WTC11 (cell line): ENCODE data around the gene LPGAT1. TPM values are rescaled to one million over a fixed set of nuclear protein-coding genes. Genes with fewer than 3 reads are reported as not detected.

Experiments
- ATAC-seq: fragments of 200-7000 bp; cut with Tn5 transposase; 2 replicates; pipeline ENCODE4 v1.10.0; 2021; ENCODE audit warnings: mild to moderate bottlenecking, moderate library complexity
- CTCF ChIA-PET: fragments of 300-600 bp; sonication (Branson Sonifier 250); formaldehyde crosslinking; loops from one replicate; lab custom pipeline; 2021; ENCODE audit warnings: antibody characterized with exemption; lab: Charles Lee
- POLR2A ChIA-PET: fragments of 350-600 bp; sonication (Branson Sonifier 250); formaldehyde crosslinking; loops from one replicate; lab custom pipeline; 2021; ENCODE audit warnings: antibody characterized with exemption; lab: Charles Lee
- DNase-seq: peaks from one replicate; pipeline ENCODE4 v3.0.0; 2021; ENCODE audit warnings: low spot score
- H3K27ac Mint-ChIP-seq: 2 replicates; pipeline ENCODE4 v1.8.0; 2021; ENCODE audit warnings: mixed read lengths
- H3K27me3 Mint-ChIP-seq: 2 replicates; pipeline ENCODE4 v1.8.0; 2021; ENCODE audit warnings: low read depth, mild to moderate bottlenecking, moderate library complexity, mixed read lengths
- H3K36me3 Mint-ChIP-seq: 2 replicates; pipeline ENCODE4 v1.8.0; 2021; ENCODE audit warnings: mixed read lengths
- H3K4me1 Mint-ChIP-seq: 2 replicates; pipeline ENCODE4 v1.8.0; 2022; ENCODE audit warnings: mixed read lengths
- H3K4me3 Mint-ChIP-seq: 2 replicates; pipeline ENCODE4 v1.8.0; 2021; ENCODE audit warnings: mild to moderate bottlenecking, moderate library complexity, mixed read lengths
- H3K9me3 Mint-ChIP-seq: 2 replicates; pipeline ENCODE4 v1.8.0; 2021; ENCODE audit warnings: mixed read lengths
- AR ChIP-seq: fragments of 250-450 bp; sonication (Bioruptor Pico); IDR thresholded peaks from 2 replicates; pipeline ENCODE4 v1.9.0; 2021; ENCODE audit warnings: mild to moderate bottlenecking
- ELF4 ChIP-seq: sonication (generic); formaldehyde crosslinking; IDR thresholded peaks from 2 replicates; pipeline ENCODE4 v1.8.1; 2022; ENCODE audit warnings: low read depth, mild to moderate bottlenecking, moderate library complexity, missing genetic modification reagents
- HMGXB4 ChIP-seq: sonication (generic); formaldehyde crosslinking; IDR thresholded peaks from 2 replicates; pipeline ENCODE4 v1.8.1; 2023; ENCODE audit warnings: mild to moderate bottlenecking, moderate library complexity, missing genetic modification reagents
- IRF1 ChIP-seq: sonication (generic); formaldehyde crosslinking; IDR thresholded peaks from 2 replicates; pipeline ENCODE4 v1.8.0; 2023; ENCODE audit warnings: missing genetic modification reagents
- RELA ChIP-seq: sonication (generic); formaldehyde crosslinking; IDR thresholded peaks from 2 replicates; pipeline ENCODE4 v1.8.1; 2022; ENCODE audit warnings: missing genetic modification reagents, mild to moderate bottlenecking, borderline replicate concordance
- SP1 ChIP-seq: sonication (generic); formaldehyde crosslinking; conservative IDR thresholded peaks from 2 replicates; pipeline ENCODE4 v1.8.1; 2022; ENCODE audit warnings: missing genetic modification reagents
- TEAD4 ChIP-seq: sonication (generic); formaldehyde crosslinking; IDR thresholded peaks from 2 replicates; pipeline ENCODE4 v1.8.0; 2022; ENCODE audit warnings: mild to moderate bottlenecking, missing genetic modification reagents
- ZNF281 ChIP-seq: sonication (generic); formaldehyde crosslinking; IDR thresholded peaks from 2 replicates; pipeline ENCODE4 v1.8.0; 2023; ENCODE audit warnings: mild to moderate bottlenecking, missing genetic modification reagents
- ZNF396 ChIP-seq: fragments of 250-450 bp; sonication (Bioruptor Pico); IDR thresholded peaks from 2 replicates; pipeline ENCODE4 v1.8.0; 2021; ENCODE audit warnings: mild to moderate bottlenecking, moderate library complexity, borderline replicate concordance
- ZSCAN18 ChIP-seq: fragments of 250-450 bp; sonication (Bioruptor Pico); IDR thresholded peaks from 2 replicates; pipeline ENCODE4 v2.1.2; 2022; ENCODE audit warnings: mild to moderate bottlenecking, moderate library complexity
- total RNA-seq: library from RNA; stranded (reverse); gene quantifications from 3 replicates; pipeline ENCODE4 v1.2.3, GENCODE V29; 2021
- TF ChIP-seq, protein P1 (sequence below): fragments of 250-450 bp; sonication (Bioruptor Pico); IDR thresholded peaks from 2 replicates; pipeline ENCODE4 v1.9.0; 2021; ENCODE audit warnings: moderate library complexity, mild to moderate bottlenecking, inconsistent platforms, borderline replicate concordance
- TF ChIP-seq, protein P2 (sequence below): sonication (generic); formaldehyde crosslinking; IDR thresholded peaks from 2 replicates; pipeline ENCODE4 v1.8.1; 2023; ENCODE audit warnings: mild to moderate bottlenecking, missing genetic modification reagents, moderate library complexity
- TF ChIP-seq, protein P3 (sequence below): sonication (generic); formaldehyde crosslinking; IDR thresholded peaks from 2 replicates; pipeline ENCODE4 v1.8.0; 2022; ENCODE audit warnings: mild to moderate bottlenecking, missing genetic modification reagents

Gene LPGAT1
- total RNA-seq, 1 experiment from 2014 or later = 15.1 TPM

- TF ChIP-seq, protein P1, sequence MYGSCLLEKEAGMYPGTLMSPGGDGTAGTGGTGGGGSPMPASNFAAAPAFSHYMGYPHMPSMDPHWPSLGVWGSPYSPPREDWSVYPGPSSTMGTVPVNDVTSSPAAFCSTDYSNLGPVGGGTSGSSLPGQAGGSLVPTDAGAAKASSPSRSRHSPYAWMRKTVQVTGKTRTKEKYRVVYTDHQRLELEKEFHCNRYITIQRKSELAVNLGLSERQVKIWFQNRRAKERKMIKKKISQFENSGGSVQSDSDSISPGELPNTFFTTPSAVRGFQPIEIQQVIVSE (CRISPR knock-in tag) = no peak
- no peak for TF ChIP-seq ZNF396 (CRISPR knock-in tag)
- TF ChIP-seq ELF4 = no peak
- no peak for TF ChIP-seq TEAD4
- TF ChIP-seq ZNF281 = no peak
- TF ChIP-seq, protein P2, sequence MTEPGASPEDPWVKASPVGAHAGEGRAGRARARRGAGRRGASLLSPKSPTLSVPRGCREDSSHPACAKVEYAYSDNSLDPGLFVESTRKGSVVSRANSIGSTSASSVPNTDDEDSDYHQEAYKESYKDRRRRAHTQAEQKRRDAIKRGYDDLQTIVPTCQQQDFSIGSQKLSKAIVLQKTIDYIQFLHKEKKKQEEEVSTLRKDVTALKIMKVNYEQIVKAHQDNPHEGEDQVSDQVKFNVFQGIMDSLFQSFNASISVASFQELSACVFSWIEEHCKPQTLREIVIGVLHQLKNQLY (CRISPR knock-in tag) = no peak
- TF ChIP-seq AR (CRISPR knock-in tag) = no peak
- POLR2A ChIA-PET = no interaction called here
- Mint-ChIP-seq H3K4me3 (no peak overlapping the region), H3K4me1 (peaks cover 12% of the 10 kb centered on the region), H3K27ac (no peak overlapping the region), H3K27me3 (peaks cover 18% of the 10 kb centered on the region), H3K36me3 (no peaks in the 10 kb centered on the region), H3K9me3 (no peaks in the 10 kb centered on the region)
- DNase-seq (no peak), ATAC-seq (no peak)
- CTCF ChIA-PET = interaction anchor here (0.9 kb wide), 1 partner anchor 208 kb away, joined by 4 read pairs; the partner anchor contains the start of genes DTL and INTS7
Measured at GRCh38 chr1:211827051-211827450, 3.5 kb downstream of the LPGAT1 start.

DNA sequence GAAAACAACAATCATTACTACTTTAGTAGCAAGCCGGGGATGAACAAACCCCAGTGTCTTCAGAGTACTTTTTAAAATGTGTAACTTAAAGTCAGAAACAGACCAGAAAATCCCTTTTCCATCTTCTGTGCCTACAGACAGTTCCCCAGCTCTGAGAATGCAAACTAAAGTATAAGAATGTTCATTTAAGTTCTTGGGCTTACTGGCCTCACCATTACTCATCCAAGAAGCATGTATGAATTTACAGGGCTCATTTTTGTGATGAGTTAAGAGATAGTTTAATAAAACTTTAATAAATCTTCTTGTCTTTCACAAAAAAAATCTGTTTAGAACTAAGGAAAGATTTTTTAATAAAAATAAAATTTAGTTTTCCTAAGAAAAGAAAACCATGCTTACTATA, 4.6 kb downstream of the LPGAT1 start:
- no peak for TF ChIP-seq ZSCAN18
- no peak for TF ChIP-seq IRF1
- TF ChIP-seq SP1 (CRISPR knock-in tag) = no peak
- TF ChIP-seq HMGXB4 (CRISPR knock-in tag) = no peak
- TF ChIP-seq, protein P3, sequence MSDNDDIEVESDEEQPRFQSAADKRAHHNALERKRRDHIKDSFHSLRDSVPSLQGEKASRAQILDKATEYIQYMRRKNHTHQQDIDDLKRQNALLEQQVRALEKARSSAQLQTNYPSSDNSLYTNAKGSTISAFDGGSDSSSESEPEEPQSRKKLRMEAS (CRISPR knock-in tag) = no peak
- TF ChIP-seq RELA (CRISPR knock-in tag) = no peak
- ChIA-PET CTCF (no interaction called here), POLR2A (no interaction called here)
- H3K36me3 Mint-ChIP-seq = no peaks in the 10 kb centered on the region
- no peaks in the 10 kb centered on the region for H3K9me3 Mint-ChIP-seq
- H3K4me1 Mint-ChIP-seq = peaks cover 8% of the 10 kb centered on the region
- peaks cover 15% of the 10 kb centered on the region for H3K27me3 Mint-ChIP-seq
- no peak overlapping the region for H3K27ac Mint-ChIP-seq
- H3K4me3 Mint-ChIP-seq = no peak overlapping the region
- DNase-seq (no peak), ATAC-seq (no peak)
